Pancreas (tissue), 10 donors: Measurements from ENCODE around the gene S100A11. TPM values are rescaled to one million over a fixed set of nuclear protein-coding genes. Genes with fewer than 3 reads are reported as not detected.

ENCODE experiments used
- ATAC-seq, 4 donors: fragments of 200-7000 bp; cut with Tn5 transposase; one replicate each; pipeline versions ENCODE4 v1.8.0 to v1.9.1; 2020; ENCODE audit warnings: mild to moderate bottlenecking in 4 of 4, moderate library complexity in 4 of 4
- DNase-seq, 6 donors: peaks; one replicate each; pipeline ENCODE4 v3.0.0-alpha.2; 2020
- FAIRE-seq: peaks from 2 replicates; lab custom pipeline; 2012; peaks lifted over from hg19 to GRCh38; lab: Jason Lieb, UNC
- H3K27ac ChIP-seq, 4 donors: fragments of 200-600 bp; sonication (generic); 1 replicate in 3 of 4; 2 replicates in 1 of 4; pipeline versions ENCODE4 v1.5.0 to v1.8.0; 2020
- H3K27me3 ChIP-seq, 4 donors: fragments of 200-600 bp; one replicate each; pipeline ENCODE4 v1.8.0; 2021
- H3K36me3 ChIP-seq, 3 donors: fragments of 200-600 bp; sonication (generic) in 1 of 3; one replicate each; pipeline versions ENCODE4 v1.5.0 to v1.8.0; 2020 to 2021
- H3K4me1 ChIP-seq, 3 donors: fragments of 200-600 bp; one replicate each; pipeline ENCODE4 v1.8.0; 2021
- H3K4me3 ChIP-seq, 4 donors: fragments of 200-600 bp; sonication (generic) in 2 of 4; one replicate each; pipeline versions ENCODE4 v1.5.0 to v1.8.0; 2020 to 2021
- H3K9me3 ChIP-seq, 4 donors: fragments of 200-600 bp; one replicate each; pipeline ENCODE4 v1.8.0; 2021
- CTCF ChIP-seq, 4 donors: fragments of 200-600 bp; sonication (generic) in 3 of 4; IDR thresholded peaks; one replicate each; pipeline versions ENCODE4 v1.5.0 to v1.8.0; 2021; ENCODE audit warnings: antibody characterized with exemption in 4 of 4
- WGBS, 2 donors: extraction: QIAGEN DNeasy Blood & Tissue Kit; methylation state at CpG; one replicate each; pipeline ENCODE4 v1.1.7; 2013; 5-methylcytosine and 5-hydroxymethylcytosine counted together
- intact Hi-C, 3 donors: fragments of 100-400 bp; cut with DNase I; formaldehyde crosslinking; loops; one replicate each; pipeline versions ENCODE4 v1.11.1 to v1.14.2; 2022
- polyA plus RNA-seq, 2 donors: library from polyadenylated mRNA; stranded (reverse); fragments of 200-250 nt; gene quantifications; one replicate each; pipeline ENCODE4 v1.2.3, GENCODE V29; 2013
- total RNA-seq, 6 donors: library from RNA; stranded (reverse); fragmentation: NEBNext Ultra II Directional in 4 of 6; extraction: Animal tissue kit (Norgen Biotek cat#: 25700) in 4 of 6; gene quantifications; one replicate each; pipeline versions ENCODE4 v1.2.1 to v1.2.4, GENCODE V29; 2021 to 2023
- donor health status: healthy with polysubstance abuse.
- donor health status: DM: no; HTN: no; CAD: no; lungs with moderate emphysema.
- donor health status: DM: no; HTN: no; CAD: no.
- donor health status: control.
- donor health status: control.
- donor health status: Bipolar disorder and iron deficiency.
- donor health status: DM: yes; HTN: yes; CAD: no.
- donor health status: DM: no; HTN: no; CAD: no.
- donor health status: DM: no; HTN: no; CAD: no.
- donor health status: DM: yes; HTN: yes; CAD: no.

S100A11 gene
- total and polyA plus RNA-seq, 8 donors = 23.6 to 433 (median 132) TPM

GRCh38 chr1:152001631-152002584, 34.9 kb downstream of the S100A11 start:
- intact Hi-C loops = loop anchor here in 1 of 3 donors (5.0 kb wide), 1 partner anchor 35 kb away; no protein-coding TSS in a partner anchor
- ATAC-seq (peak; percentile 78 to 91 (median 86)), DNase-seq (peak; percentile 73 to 90 (median 84)), FAIRE-seq (no peak)
- TF ChIP-seq CTCF (IDR thresholded peaks at IDR 0.05) = peak; percentile 79 to 89 (median 84)
- 65 to 73% methylated on average over 4 of the region's 4 CpGs for WGBS, 2 donors
- Histone ChIP-seq H3K27ac (no peak overlapping the region), H3K4me3 (no peak overlapping the region), H3K9me3 (no peaks in the 10 kb centered on the region), H3K4me1 (peaks cover 0 to 2% (median 0%) of the 10 kb centered on the region in 3 donors), H3K36me3 (no peaks in the 10 kb centered on the region), H3K27me3 (peaks cover 0 to 4% (median 0%) of the 10 kb centered on the region in 4 donors)

- intact Hi-C loops = loop anchor here in 1 of 3 donors (5.0 kb wide), 1 partner anchor 34 kb away; no protein-coding TSS in a partner anchor
- Histone ChIP-seq H3K27ac (no peak overlapping the region), H3K4me3 (no peak overlapping the region), H3K27me3 (peaks cover 0 to 3% (median 0%) of the 10 kb centered on the region in 4 donors), H3K9me3 (no peaks in the 10 kb centered on the region), H3K36me3 (no peaks in the 10 kb centered on the region), H3K4me1 (peaks cover 0 to 2% (median 0%) of the 10 kb centered on the region in 3 donors)
- peak in 2 of 4 donors; percentile 44 to 54 for ATAC-seq
- no peak for FAIRE-seq
- no peak for DNase-seq
- TF ChIP-seq CTCF (IDR thresholded peaks at IDR 0.05) = no peak
- 40 to 54% methylated on average over 4 of the region's 4 CpGs for WGBS, 2 donors
Measured at GRCh38 chr1:152000964-152001630, 35.7 kb downstream of the S100A11 start.

GRCh38 chr1:151998611-151999362, 38.0 kb downstream of the S100A11 start:
- no peak for ATAC-seq
- H3K4me3 ChIP-seq = no peak overlapping the region
- intact Hi-C loops = loop anchor here in 2 of 3 donors (2.0 to 5.0 kb wide), 2 partner anchors 66 to 68 kb away; no protein-coding TSS in a partner anchor
- no peaks in the 10 kb centered on the region for H3K27me3 ChIP-seq
- TF ChIP-seq CTCF (IDR thresholded peaks at IDR 0.05) = no peak
- FAIRE-seq = no peak
- no peaks in the 10 kb centered on the region for H3K9me3 ChIP-seq
- DNase-seq = no peak
- no peaks in the 10 kb centered on the region for H3K36me3 ChIP-seq
- no peak overlapping the region for H3K27ac ChIP-seq
- H3K4me1 ChIP-seq = peaks cover 0 to 2% (median 0%) of the 10 kb centered on the region in 3 donors

- no peak overlapping the region for H3K27ac ChIP-seq
- DNase-seq (no peak), FAIRE-seq (no peak), ATAC-seq (no peak)
- TF ChIP-seq CTCF (IDR thresholded peaks at IDR 0.05) = no peak
- intact Hi-C loops = loop anchor here in 1 of 3 donors (5.0 kb wide), 1 partner anchor 65 kb away; no protein-coding TSS in a partner anchor
- H3K27me3 ChIP-seq = no peaks in the 10 kb centered on the region
- no peaks in the 10 kb centered on the region for H3K36me3 ChIP-seq
- no peaks in the 10 kb centered on the region for H3K9me3 ChIP-seq
- H3K4me3 ChIP-seq = no peak overlapping the region
- WGBS, 2 donors = 87 to 93% methylated on average over 1 of the region's 1 CpG
- peaks cover 0 to 2% (median 0%) of the 10 kb centered on the region in 3 donors for H3K4me1 ChIP-seq
Measured at GRCh38 chr1:151997284-151997570, 39.6 kb downstream of the S100A11 start.
